HL-60 (cell line): ENCODE results near the gene ARHGAP32.

Experiments used
- DNase-seq, 2 experiments: peaks; one replicate each; pipeline ENCODE4 v3.0.0-alpha.2; 2010 to 2020; ENCODE audit warnings: low read depth in 1 of 2, low spot score in 1 of 2
- H3K27ac ChIP-seq: fragments of 250-450 bp; sonication (Bioruptor Pico); replicated peaks from 2 replicates; pipeline ENCODE4 v1.5.1; 2020; ENCODE audit warnings: mild to moderate bottlenecking, moderate library complexity
- H3K27me3 ChIP-seq: fragments of 250-450 bp; sonication (Bioruptor Pico); 2 replicates; pipeline ENCODE4 v1.5.1; 2021; ENCODE audit warnings: mild to moderate bottlenecking, moderate library complexity; ENCODE audit not compliant: insufficient read depth, poor library complexity, severe bottlenecking
- H3K4me3 ChIP-seq: replicated peaks from 2 replicates; pipeline ENCODE4 v1.5.1; 2011; ENCODE audit warnings: mild to moderate bottlenecking, control low read depth, low read length; ENCODE audit not compliant: insufficient read depth
- CTCF ChIP-seq: IDR thresholded peaks from one replicate; pipeline ENCODE4 v1.5.1; 2011; ENCODE audit warnings: low read length, control low read depth, inconsistent platforms; ENCODE audit not compliant: insufficient read depth
- GABPA ChIP-seq: IDR thresholded peaks from 2 replicates; pipeline ENCODE4 v1.6.1; 2012; ENCODE audit warnings: low read depth
- POLR2AphosphoS5 ChIP-seq: IDR thresholded peaks from 2 replicates; pipeline ENCODE4 v1.6.1; 2012; ENCODE audit warnings: low read depth
- REST ChIP-seq: IDR thresholded peaks from 2 replicates; pipeline ENCODE4 v1.6.1; 2012; ENCODE audit warnings: low read depth; ENCODE audit not compliant: insufficient replicate concordance
- SPI1 ChIP-seq: IDR thresholded peaks from 2 replicates; pipeline ENCODE4 v1.6.1; 2012; ENCODE audit warnings: low read depth, mild to moderate bottlenecking, borderline replicate concordance

The ARHGAP32 gene

GRCh38 chr11:128985880-128986279 lies 206.2 kb downstream of the ARHGAP32 start:
- TF ChIP-seq SPI1 (no peak), POLR2AphosphoS5 (no peak), CTCF (no peak), REST (no peak), GABPA (no peak)
- H3K4me3 ChIP-seq = no peak overlapping the region
- no peak for DNase-seq
- H3K27ac ChIP-seq = no peak overlapping the region
- no peaks in the 10 kb centered on the region for H3K27me3 ChIP-seq

GRCh38 chr11:128983023-128983422 lies 209.1 kb downstream of the ARHGAP32 start:
- no peak overlapping the region for H3K27ac ChIP-seq
- no peak for DNase-seq
- no peaks in the 10 kb centered on the region for H3K27me3 ChIP-seq
- TF ChIP-seq SPI1 = no peak
- H3K4me3 ChIP-seq = no peak overlapping the region

GRCh38 chr11:128981254-128981653 lies 210.9 kb downstream of the ARHGAP32 start:
- TF ChIP-seq SPI1 = no peak
- TF ChIP-seq REST = no peak
- no peak for TF ChIP-seq GABPA
- TF ChIP-seq CTCF = no peak
- TF ChIP-seq POLR2AphosphoS5 = no peak
- no peak overlapping the region for H3K4me3 ChIP-seq
- no peak overlapping the region for H3K27ac ChIP-seq
- DNase-seq = no peak
- H3K27me3 ChIP-seq = no peaks in the 10 kb centered on the region

GRCh38 chr11:128970598-128971190 lies 221.4 kb downstream of the ARHGAP32 start:
- Histone ChIP-seq H3K27ac (no peak overlapping the region), H3K4me3 (no peak overlapping the region), H3K27me3 (no peaks in the 10 kb centered on the region)
- DNase-seq = no peak
- TF ChIP-seq CTCF (no peak), GABPA (no peak), REST (no peak), POLR2AphosphoS5 (no peak), SPI1 (no peak)
